Neural cell (in vitro differentiated cells): Measurements from ENCODE around the gene TOR4A. TPM values are rescaled to one million over a fixed set of nuclear protein-coding genes. Genes with fewer than 3 reads are reported as not detected.

Experiments
- H2AFZ ChIP-seq: fragments of 200-600, 300-800 bp; sonication (generic), shearing (Covaris generic); 2 replicates; pipeline ENCODE4 v1.6.0; 2014; ENCODE audit warnings: low read depth, mild to moderate bottlenecking, antibody characterized with exemption, low read length, moderate library complexity
- H3F3A ChIP-seq: fragments of 200-600 bp; shearing (Covaris generic); 2 replicates; pipeline ENCODE4 v1.6.1; 2016; ENCODE audit warnings: mild to moderate bottlenecking, moderate library complexity, mixed read lengths, antibody characterized with exemption, low read length; ENCODE audit not compliant: insufficient read depth, poor library complexity, severe bottlenecking
- H3K27ac ChIP-seq: fragments of 200-600, 300-800 bp; sonication (generic), shearing (Covaris generic); 2 replicates; pipeline ENCODE4 v1.5.1; 2014; ENCODE audit warnings: mild to moderate bottlenecking, low read length, moderate library complexity
- H3K27me3 ChIP-seq: fragments of 300-800, 200-600 bp; sonication (generic), shearing (Covaris generic); 2 replicates; pipeline ENCODE4 v1.6.0; 2014; ENCODE audit warnings: mild to moderate bottlenecking, low read depth, low read length, moderate library complexity; ENCODE audit not compliant: insufficient read depth
- H3K36me3 ChIP-seq: fragments of 300-800, 200-600 bp; sonication (generic), shearing (Covaris generic); 2 replicates; pipeline ENCODE4 v1.5.1; 2014; ENCODE audit warnings: mild to moderate bottlenecking, antibody characterized with exemption, low read length, moderate library complexity; ENCODE audit not compliant: insufficient read depth
- H3K4me2 ChIP-seq: fragments of 300-800, 200-600 bp; sonication (generic), shearing (Covaris generic); 2 replicates; pipeline ENCODE4 v1.6.0; 2014; ENCODE audit warnings: mild to moderate bottlenecking, low read length
- H3K4me3 ChIP-seq: fragments of 300-800, 200-600 bp; sonication (generic), shearing (Covaris generic); 2 replicates; pipeline ENCODE4 v1.5.1; 2014; ENCODE audit warnings: mild to moderate bottlenecking, low read length, moderate library complexity
- H3K79me2 ChIP-seq: fragments of 200-600 bp; shearing (Covaris generic); replicated peaks from 2 replicates; pipeline ENCODE4 v1.6.0; 2014; ENCODE audit warnings: mild to moderate bottlenecking, low read length, moderate library complexity; ENCODE audit not compliant: insufficient read depth
- H3K9ac ChIP-seq: fragments of 300-800, 200-600 bp; sonication (generic), shearing (Covaris generic); 2 replicates; pipeline ENCODE4 v1.6.1; 2016; ENCODE audit warnings: mild to moderate bottlenecking, low read length, mixed read lengths
- H3K9me2 ChIP-seq: fragments of 200-600 bp; shearing (Covaris generic); 2 replicates; pipeline ENCODE4 v1.6.1; 2016; ENCODE audit warnings: mild to moderate bottlenecking, low read length, mixed read lengths; ENCODE audit not compliant: insufficient read depth
- H3K9me3 ChIP-seq: fragments of 200-600, 300-800 bp; sonication (generic), shearing (Covaris generic); 2 replicates; pipeline ENCODE4 v1.6.1; 2016; ENCODE audit warnings: mild to moderate bottlenecking, mixed run types, low read length, moderate library complexity, mixed read lengths
- H4K20me1 ChIP-seq: fragments of 200-600 bp; shearing (Covaris generic); 2 replicates; pipeline ENCODE4 v1.6.1; 2016; ENCODE audit warnings: mild to moderate bottlenecking, mixed run types; ENCODE audit not compliant: insufficient read depth
- EP300 ChIP-seq: fragments of 450-650 bp; conservative IDR thresholded peaks from 2 replicates; pipeline ENCODE4 v1.6.1; 2014; ENCODE audit warnings: antibody characterized with exemption, mild to moderate bottlenecking, moderate library complexity; ENCODE audit not compliant: poor library complexity, severe bottlenecking
- EZH2 ChIP-seq: fragments of 200-600, 300-800 bp; shearing (Covaris generic), sonication (generic); IDR thresholded peaks from 2 replicates; pipeline ENCODE4 v1.6.1; 2014; ENCODE audit warnings: antibody characterized with exemption, low read length, borderline replicate concordance, mild to moderate bottlenecking; ENCODE audit not compliant: insufficient read depth, poor library complexity, severe bottlenecking
- MXI1 ChIP-seq: fragments of 450-650 bp; conservative IDR thresholded peaks from 2 replicates; pipeline ENCODE4 v1.6.1; 2014; ENCODE audit warnings: antibody characterized with exemption, mild to moderate bottlenecking; ENCODE audit not compliant: poor library complexity, severe bottlenecking
- POLR2AphosphoS5 ChIP-seq: IDR thresholded peaks from 2 replicates; pipeline ENCODE4 v1.6.1; 2012
- RAD21 ChIP-seq: fragments of 450-650 bp; conservative IDR thresholded peaks from 2 replicates; pipeline ENCODE4 v1.6.1; 2014; ENCODE audit warnings: antibody characterized with exemption, mild to moderate bottlenecking, moderate library complexity
- SMC3 ChIP-seq: fragments of 450-650 bp; conservative IDR thresholded peaks from 2 replicates; pipeline ENCODE4 v1.6.1; 2014; ENCODE audit warnings: antibody characterized with exemption, mild to moderate bottlenecking, moderate library complexity; ENCODE audit not compliant: poor library complexity
- TAF1 ChIP-seq: IDR thresholded peaks from 2 replicates; pipeline ENCODE4 v1.6.1; 2012; ENCODE audit warnings: low read depth
- polyA plus RNA-seq: library from polyadenylated mRNA; depleted of rRNA; stranded (reverse); fragments of >200 nt; gene quantifications from 2 replicates; pipeline ENCODE4 v1.2.3, GENCODE V29; 2014
- TF ChIP-seq, protein P1 (sequence below): IDR thresholded peaks from 2 replicates; pipeline ENCODE4 v1.6.1; 2012; ENCODE audit warnings: borderline replicate concordance
- TF ChIP-seq, protein P2 (sequence below): fragments of 450-650 bp; IDR thresholded peaks from 2 replicates; pipeline ENCODE4 v1.5.1; 2014; ENCODE audit warnings: antibody characterized with exemption, mild to moderate bottlenecking, moderate library complexity; ENCODE audit not compliant: poor library complexity, severe bottlenecking

Gene TOR4A
- polyA plus RNA-seq, 1 donor from 2014 or later: 0.50 TPM

DNA sequence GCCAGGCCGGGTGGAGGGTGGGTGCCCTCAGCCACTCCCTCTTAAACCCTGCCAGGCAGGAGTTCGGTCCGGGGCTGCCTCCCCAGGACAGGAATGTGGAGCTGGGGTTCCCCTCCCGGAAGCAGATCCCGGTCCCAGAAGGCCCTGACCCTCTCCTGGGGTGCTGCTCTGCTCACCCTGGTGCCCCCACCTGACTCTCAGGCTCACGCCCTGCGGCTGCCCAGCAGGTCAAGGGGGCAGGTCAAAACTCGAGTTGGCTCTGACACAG lies 28.2 kb downstream of the TOR4A start:
- H3F3A ChIP-seq: no peaks in the 10 kb centered on the region
- H3K79me2 ChIP-seq: peaks cover 3% of the 10 kb centered on the region
- no peaks in the 10 kb centered on the region for H4K20me1 ChIP-seq
- H3K4me2 ChIP-seq: no peak overlapping the region
- no peak overlapping the region for H2AFZ ChIP-seq
- no peak overlapping the region for H3K9ac ChIP-seq
- H3K27ac ChIP-seq: no peak overlapping the region
- H3K27me3 ChIP-seq: no peaks in the 10 kb centered on the region
- H3K9me2 ChIP-seq: no peaks in the 10 kb centered on the region
- TF ChIP-seq EZH2: no peak
- no peak for TF ChIP-seq POLR2AphosphoS5
- no peak for TF ChIP-seq SMC3
- H3K36me3 ChIP-seq: no peaks in the 10 kb centered on the region
- no peak overlapping the region for H3K4me3 ChIP-seq
- no peaks in the 10 kb centered on the region for H3K9me3 ChIP-seq

DNA sequence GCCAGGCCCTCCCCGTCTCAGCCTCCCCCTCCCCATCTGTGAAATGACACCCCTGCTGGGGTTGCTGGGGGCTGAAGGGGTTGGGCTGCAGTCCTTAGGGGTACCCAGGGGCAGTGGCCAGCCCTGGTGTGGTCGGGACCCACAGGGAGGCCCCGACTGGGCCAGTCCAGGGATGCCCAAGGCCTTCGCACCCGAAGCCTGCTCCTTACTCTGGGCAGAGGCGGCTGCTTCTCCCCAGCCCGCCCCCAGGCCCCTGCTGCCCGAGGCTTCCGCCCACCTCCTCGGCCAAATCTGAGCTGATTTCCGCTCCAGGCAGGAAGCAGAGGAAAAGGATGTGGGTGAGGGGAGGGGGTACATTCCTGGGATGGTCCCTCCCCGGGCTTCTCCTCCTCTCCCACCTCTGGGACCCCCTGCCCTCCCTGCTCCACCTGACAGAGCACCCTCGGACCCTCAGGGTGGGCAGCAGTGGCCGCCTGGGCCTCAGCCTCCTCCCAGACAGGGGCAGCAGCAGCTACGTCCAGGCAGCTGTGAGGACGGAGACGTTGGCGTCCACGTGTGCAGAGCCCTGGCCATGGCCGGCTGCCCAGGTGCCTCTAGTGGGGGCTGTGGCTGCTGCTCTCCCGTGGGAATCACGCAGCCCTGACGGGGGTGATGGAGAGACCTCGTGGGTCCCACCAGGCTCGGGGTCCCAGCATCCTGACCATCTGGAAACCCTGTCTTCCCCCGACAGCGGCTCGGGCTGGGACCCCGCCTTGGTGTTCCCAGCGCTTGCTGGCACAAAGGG lies 28.7 kb downstream of the TOR4A start:
- H3F3A ChIP-seq: no peaks in the 10 kb centered on the region
- no peaks in the 10 kb centered on the region for H3K36me3 ChIP-seq
- H2AFZ ChIP-seq: no peak overlapping the region
- no peak overlapping the region for H3K27ac ChIP-seq
- no peaks in the 10 kb centered on the region for H3K9me2 ChIP-seq
- H3K9ac ChIP-seq: no peak overlapping the region
- no peak for TF ChIP-seq EZH2
- TF ChIP-seq, protein P1, sequence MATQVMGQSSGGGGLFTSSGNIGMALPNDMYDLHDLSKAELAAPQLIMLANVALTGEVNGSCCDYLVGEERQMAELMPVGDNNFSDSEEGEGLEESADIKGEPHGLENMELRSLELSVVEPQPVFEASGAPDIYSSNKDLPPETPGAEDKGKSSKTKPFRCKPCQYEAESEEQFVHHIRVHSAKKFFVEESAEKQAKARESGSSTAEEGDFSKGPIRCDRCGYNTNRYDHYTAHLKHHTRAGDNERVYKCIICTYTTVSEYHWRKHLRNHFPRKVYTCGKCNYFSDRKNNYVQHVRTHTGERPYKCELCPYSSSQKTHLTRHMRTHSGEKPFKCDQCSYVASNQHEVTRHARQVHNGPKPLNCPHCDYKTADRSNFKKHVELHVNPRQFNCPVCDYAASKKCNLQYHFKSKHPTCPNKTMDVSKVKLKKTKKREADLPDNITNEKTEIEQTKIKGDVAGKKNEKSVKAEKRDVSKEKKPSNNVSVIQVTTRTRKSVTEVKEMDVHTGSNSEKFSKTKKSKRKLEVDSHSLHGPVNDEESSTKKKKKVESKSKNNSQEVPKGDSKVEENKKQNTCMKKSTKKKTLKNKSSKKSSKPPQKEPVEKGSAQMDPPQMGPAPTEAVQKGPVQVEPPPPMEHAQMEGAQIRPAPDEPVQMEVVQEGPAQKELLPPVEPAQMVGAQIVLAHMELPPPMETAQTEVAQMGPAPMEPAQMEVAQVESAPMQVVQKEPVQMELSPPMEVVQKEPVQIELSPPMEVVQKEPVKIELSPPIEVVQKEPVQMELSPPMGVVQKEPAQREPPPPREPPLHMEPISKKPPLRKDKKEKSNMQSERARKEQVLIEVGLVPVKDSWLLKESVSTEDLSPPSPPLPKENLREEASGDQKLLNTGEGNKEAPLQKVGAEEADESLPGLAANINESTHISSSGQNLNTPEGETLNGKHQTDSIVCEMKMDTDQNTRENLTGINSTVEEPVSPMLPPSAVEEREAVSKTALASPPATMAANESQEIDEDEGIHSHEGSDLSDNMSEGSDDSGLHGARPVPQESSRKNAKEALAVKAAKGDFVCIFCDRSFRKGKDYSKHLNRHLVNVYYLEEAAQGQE: no peak
- no peak for TF ChIP-seq TAF1
- TF ChIP-seq EP300: no peak
- TF ChIP-seq, protein P2, sequence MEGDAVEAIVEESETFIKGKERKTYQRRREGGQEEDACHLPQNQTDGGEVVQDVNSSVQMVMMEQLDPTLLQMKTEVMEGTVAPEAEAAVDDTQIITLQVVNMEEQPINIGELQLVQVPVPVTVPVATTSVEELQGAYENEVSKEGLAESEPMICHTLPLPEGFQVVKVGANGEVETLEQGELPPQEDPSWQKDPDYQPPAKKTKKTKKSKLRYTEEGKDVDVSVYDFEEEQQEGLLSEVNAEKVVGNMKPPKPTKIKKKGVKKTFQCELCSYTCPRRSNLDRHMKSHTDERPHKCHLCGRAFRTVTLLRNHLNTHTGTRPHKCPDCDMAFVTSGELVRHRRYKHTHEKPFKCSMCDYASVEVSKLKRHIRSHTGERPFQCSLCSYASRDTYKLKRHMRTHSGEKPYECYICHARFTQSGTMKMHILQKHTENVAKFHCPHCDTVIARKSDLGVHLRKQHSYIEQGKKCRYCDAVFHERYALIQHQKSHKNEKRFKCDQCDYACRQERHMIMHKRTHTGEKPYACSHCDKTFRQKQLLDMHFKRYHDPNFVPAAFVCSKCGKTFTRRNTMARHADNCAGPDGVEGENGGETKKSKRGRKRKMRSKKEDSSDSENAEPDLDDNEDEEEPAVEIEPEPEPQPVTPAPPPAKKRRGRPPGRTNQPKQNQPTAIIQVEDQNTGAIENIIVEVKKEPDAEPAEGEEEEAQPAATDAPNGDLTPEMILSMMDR: no peak
- no peak for TF ChIP-seq POLR2AphosphoS5
- no peak for TF ChIP-seq SMC3
- no peak for TF ChIP-seq MXI1
- no peak for TF ChIP-seq RAD21
- H3K9me3 ChIP-seq: no peaks in the 10 kb centered on the region
- no peak overlapping the region for H3K4me2 ChIP-seq
- H3K27me3 ChIP-seq: no peaks in the 10 kb centered on the region
- no peaks in the 10 kb centered on the region for H4K20me1 ChIP-seq
- H3K4me3 ChIP-seq: no peak overlapping the region
- H3K79me2 ChIP-seq: no peaks in the 10 kb centered on the region
